Measurements from ENCODE around the gene TMEM175. TPM values are rescaled to one million over a fixed set of nuclear protein-coding genes. Genes with fewer than 3 reads are reported as not detected.
A peak's percentile ranks its signal among the peaks of the same experiment; 100 is the strongest.

The TMEM175 gene
- 13.5 and 17.4 TPM in 2 replicates for total RNA-seq (2014; rRNA removed; shearing (Covaris generic))

GRCh38 chr4:931960-932712 is at the start of gene TMEM175, which contains the start of gene GAK:
TMEM175 (plus strand) TSS chr4:932460; CDS start chr4:947740, 15,280 bp downstream.
GAK (minus strand) TSS chr4:932316; CDS start chr4:932187, 129 bp downstream.
- peak; percentile 89 for DNase-seq (ENCODE audit: low read depth)

DNA sequence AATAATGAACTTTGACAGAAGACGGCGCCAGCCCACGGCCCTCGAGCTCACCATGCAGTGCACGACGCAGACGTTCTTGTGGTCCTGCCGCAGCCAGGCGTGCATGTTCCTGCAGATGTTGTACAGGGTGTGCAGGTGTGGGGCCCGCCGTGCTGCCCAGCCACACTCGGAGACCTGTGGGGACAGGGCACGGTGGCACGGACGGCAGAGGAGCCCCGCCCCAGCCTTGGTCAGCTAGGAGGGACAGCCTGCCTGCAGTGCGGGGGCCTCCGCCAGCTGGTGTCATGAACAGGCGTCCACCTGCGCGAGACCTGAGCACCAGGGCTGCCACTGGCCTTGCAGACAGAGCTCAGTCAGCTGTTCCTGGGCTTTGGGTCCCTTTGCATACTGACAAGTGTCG is 49.6 kb upstream of the TMEM175 start:
- no peak for DNase-seq (ENCODE audit: low read depth)

- DNase-seq (ENCODE audit: low read depth): no peak
These were observed 48.7 kb upstream of the TMEM175 start for GRCh38 chr4:883377-884095.

DNA sequence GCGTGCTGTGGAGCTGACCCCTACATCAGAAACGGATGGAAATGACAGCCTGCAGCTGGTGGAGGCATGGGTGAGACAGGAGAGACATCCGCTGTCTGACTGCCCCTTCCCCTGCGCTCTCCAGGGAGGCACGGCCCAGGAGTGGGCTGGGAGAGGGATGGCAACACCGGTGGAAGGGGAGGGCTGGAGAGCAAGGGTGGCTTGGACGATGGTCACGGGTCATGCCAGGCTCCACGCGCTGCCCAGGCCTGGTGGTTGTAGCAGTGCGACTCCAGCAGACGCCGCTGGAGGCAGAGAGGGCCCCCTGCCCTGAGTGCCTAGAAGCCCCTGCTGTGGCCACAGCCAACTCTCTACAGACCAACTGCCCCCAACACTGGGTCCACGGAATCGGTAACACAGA is 48.0 kb upstream of the TMEM175 start:
- DNase-seq (ENCODE audit: low read depth): no peak

DNA sequence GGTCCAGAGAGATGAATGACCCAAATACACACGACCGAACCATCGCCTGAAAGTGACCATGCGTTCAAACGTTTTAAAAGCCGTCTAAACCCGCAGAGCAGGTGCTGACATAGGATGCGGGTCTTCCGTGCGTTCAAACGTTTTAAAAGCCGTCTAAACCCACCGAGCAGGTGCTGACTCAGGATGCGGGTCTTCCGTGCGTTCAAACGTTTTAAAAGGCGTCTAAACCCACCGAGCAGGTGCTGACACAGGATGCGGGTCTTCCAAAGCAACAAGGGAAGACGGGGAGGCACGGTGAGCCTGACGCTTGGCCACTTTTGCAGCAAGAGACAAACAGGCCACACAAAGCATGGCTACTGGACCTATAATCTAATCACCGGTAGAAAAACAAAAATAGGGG is 47.4 kb upstream of the TMEM175 start:
- no peak for DNase-seq (ENCODE audit: low read depth)

GRCh38 chr4:885353-885752 is 46.9 kb upstream of the TMEM175 start:
- no peak for DNase-seq (ENCODE audit: low read depth)

DNA sequence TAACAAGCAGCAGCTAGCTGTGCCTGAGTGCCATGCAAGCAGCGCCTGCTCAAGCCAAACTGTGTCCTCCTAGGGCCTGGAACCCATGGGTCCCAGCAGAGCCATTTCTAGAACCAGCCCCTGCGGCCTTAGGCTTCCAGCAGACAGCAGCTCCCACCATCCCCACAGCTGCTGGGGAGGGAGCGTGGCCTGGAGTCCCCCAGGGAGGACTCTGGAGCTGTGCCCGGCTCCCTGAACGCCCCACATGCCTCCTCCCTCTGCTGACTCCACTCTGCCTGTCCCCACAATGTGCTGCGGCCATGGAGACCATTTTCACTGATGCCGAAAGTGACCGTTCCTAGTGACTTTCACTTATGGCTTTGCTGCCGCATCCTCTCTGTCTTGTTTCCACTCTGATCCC is 46.0 kb upstream of the TMEM175 start:
- DNase-seq (ENCODE audit: low read depth): no peak

DNA sequence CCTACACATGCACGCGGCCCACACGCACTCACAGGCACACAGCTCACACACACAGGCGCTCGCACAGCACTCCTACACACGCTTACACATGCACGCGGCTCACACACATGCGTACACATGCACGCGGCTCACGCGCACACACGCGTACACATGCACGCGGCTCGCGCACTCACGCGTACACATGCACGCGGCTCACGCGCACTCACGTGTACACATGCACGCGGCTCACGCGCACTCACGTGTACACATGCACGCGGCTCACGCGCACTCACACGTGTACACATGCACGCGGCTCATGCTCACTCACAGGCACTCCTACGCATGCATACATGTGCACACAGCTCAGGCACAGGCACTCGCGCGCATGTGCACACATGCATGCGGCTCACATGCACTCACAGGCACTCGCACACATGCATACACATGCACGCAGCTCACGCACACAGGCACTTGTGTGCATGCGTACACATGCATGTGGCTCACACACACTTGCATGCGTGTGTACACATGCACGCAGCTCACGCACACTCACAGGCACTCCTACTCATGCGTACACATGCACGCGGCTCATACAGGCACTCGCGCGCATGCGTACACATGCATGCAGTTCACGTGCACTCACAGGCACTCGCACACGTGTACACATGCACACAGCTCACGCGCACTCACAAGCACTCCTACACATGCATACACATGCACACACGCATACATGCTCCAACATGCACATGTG is 45.1 kb upstream of the TMEM175 start:
- no peak for DNase-seq (ENCODE audit: low read depth)

- DNase-seq (ENCODE audit: low read depth): no peak
These were observed 44.2 kb upstream of the TMEM175 start for GRCh38 chr4:888029-888428.

GRCh38 chr4:889516-889915 is 42.7 kb upstream of the TMEM175 start:
- DNase-seq (ENCODE audit: low read depth): no peak

DNA sequence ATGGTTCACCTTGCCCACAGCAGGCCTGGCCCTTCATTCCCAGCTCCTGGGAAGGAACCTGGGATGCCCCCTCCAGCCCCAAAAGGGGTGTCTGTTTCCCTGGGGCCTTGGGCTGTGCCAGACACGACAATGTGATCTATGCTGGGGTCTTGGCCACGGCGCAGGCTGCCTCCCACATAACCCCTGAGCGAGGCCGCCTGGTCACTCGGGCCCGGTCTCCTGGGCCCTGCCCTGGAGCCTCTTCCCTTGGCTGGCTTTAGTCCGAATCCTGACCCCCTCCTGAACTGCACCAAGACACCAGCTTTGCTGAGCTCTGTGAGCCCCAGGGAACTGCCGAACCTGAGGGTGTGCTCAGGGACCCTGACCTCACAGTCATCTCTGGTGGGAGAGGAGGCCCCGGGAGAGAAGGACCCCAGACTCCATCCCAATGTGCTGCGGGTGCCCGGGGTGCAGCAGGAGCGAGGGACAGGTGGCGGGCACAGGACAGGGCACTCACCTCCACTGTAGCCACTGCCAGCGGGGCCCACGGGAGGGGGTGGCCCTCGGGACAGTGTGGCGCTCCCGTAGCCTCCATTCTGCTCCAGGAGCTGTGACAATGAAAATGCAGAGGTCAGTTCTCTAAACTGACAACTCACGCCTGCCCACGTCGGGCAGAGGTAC is 42.1 kb upstream of the TMEM175 start:
- DNase-seq (ENCODE audit: low read depth): no peak

- no peak for DNase-seq (ENCODE audit: low read depth)
These were observed 40.5 kb upstream of the TMEM175 start for GRCh38 chr4:891747-892146.

GRCh38 chr4:892780-893179 is 39.5 kb upstream of the TMEM175 start:
- DNase-seq (ENCODE audit: low read depth): no peak

DNA sequence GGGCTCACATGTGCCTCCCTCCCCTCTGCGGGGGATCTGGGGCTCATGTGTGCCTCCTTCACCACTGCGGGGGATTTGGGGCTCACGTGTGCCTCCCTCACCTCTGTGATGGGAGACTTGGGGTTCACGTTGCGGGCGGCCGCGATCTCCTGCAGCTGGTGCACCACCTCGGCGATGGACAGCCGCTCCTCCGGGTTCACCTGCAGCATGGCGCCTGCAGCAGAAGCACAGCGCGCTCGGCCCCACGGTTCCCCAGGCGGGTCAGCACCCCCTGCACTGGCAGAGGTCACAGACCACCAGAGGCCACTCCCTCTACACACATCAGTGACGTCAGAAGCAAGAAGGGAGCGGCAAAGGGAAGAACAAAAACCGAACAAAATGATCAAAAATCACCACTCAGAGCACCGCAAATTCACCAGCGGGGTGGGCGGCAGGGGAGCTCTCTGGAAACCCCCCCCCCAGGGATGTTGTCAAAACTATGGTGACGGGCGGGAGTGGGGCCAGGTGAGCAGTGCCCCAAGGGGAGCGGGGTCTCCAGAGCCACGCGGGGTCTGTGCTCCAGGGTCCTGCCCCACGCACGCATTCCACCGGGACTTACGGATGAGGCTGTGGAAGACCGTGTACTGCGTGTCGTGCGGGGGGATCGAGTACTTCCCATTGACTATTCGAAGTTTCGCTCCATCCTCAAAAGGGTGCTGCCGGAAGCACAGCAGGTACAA is 38.8 kb upstream of the TMEM175 start:
- no peak for DNase-seq (ENCODE audit: low read depth)

- DNase-seq (ENCODE audit: low read depth): no peak
These were observed 38.1 kb upstream of the TMEM175 start for GRCh38 chr4:893995-894705.

- no peak for DNase-seq (ENCODE audit: low read depth)
These were observed 36.7 kb upstream of the TMEM175 start for GRCh38 chr4:895596-895995.

- DNase-seq (ENCODE audit: low read depth): no peak
These were observed 36.0 kb upstream of the TMEM175 start for GRCh38 chr4:896216-896615.

DNA sequence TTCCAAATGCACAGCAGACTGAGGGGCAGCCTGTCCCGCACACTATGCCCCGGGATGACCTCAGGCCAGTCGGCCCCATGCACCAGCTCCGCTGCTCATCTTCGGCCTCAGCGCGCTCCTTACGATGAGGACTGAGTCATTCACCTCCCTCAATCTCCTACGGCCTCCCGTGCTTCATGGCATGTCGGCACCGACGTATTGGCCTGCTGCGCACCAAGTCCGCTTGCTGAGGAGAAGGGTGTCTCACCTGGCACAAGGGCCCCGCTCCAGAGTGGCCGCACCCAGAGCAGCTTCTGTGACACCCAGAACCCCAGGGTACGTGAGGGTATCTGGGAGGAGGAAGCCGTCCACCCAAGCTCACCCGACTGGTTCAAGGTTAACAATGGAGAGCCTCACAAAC is 35.6 kb upstream of the TMEM175 start:
- DNase-seq (ENCODE audit: low read depth): no peak

- DNase-seq (ENCODE audit: low read depth): no peak
These were observed 34.1 kb upstream of the TMEM175 start for GRCh38 chr4:898123-898522.

DNA sequence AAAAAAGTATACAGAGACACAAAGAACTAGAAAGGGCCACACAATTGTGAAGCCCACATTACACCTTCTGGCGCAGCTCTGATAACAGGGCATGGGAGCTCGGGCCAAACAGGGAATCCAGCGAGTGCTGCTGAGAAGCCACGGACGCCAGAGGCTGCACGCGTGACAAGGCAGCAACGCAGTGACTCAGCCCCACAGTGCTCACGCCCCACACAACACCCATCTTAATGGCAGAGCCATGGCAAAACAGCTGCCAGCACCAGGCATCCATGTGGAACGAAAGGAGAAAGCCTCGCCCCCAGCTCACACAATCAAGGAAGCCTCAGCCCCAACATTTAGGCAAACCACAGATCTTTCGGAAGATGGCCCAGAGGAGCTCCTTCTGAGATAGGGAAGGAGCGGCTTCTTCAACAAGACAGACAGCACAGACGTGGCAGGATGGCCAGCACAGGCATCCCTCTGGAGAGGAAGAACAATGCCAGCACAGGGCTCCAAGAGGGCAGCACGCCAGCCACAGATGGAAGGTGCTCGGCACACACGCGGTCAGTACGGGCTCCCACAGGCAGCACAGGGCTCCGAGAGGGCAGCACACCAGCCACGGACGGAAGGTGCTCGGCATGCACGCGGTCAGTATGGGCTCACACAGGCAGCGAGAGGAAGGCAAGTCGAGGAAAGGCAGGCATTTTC is 33.2 kb upstream of the TMEM175 start:
- DNase-seq (ENCODE audit: low read depth): no peak
